OCI-M1 (cell line): ENCODE results near the gene NKX2-4.
A peak's percentile ranks its signal among the peaks of the same experiment; 100 is the strongest.
"Not testable (repeated sequence)": the region's sequence is repeated elsewhere in the genome, so short reads cannot be mapped to it uniquely, and the experiment has no call there.

ENCODE experiments used
- DNase-seq: peaks from one replicate; lab custom pipeline; 2025; lab: John Stamatoyannopoulos, UW

The NKX2-4 gene

DNA sequence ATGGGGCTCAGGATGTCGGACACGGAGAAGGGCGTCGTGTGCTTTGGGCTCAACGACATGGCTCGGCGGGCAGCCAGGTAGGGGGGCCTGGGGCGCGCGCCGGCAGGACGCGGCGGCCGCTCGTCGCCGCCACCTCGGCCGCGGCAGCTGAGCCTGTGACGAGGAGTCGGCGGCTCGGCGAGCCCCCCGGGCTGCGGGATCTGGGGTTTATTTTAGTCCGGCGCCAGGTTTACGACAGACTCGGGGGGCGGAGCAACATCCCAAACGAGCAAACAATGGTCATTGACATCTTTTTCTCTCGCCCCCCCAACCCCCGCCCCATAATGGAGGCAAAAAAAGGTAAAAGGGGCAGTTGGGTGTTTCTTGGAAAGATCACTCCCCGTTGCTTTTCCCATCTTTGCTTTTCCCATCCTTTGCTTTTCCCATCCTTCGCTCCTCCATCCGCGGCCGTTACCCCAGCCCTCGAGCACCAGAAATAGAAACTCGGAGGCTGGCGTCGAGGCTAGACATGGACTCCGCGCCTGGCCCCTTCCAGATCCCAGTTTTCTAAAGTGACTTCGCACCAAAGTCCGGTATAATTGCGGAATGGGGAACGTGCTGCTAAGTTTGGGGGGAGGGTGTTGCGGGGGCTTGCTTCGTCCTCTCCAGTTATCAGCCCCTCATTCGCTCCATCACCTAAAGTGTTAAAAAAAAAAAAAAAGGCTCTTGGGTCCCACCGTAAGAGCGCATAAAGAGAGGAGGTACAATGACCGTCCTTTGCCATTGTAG, at the start of gene NKX2-4:
NKX2-4 (minus strand) TSS at position 186 of the 768 bp plus-strand sequence; CDS start at position 59, 127 bp downstream.
- no peak for DNase-seq

DNA sequence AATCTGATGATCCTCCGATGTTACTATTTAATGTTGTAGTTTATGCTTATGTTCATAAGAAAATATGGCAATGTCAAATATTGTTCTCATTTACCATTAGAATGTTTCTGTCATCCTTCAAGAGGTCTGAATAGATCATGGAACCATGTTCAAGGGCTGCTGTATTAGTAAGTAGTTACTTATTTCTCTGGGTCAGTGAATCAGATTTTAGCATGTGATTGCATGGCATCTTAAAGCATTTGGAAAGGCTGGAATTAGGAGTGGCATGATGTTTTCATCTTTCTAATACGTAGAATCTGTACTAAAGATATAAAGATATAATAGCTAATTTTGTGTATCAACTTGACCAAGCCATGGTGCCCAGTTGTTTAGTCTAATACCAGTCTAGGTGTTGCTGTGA, 40.5 kb upstream of the NKX2-4 start:
- DNase-seq: no peak

GRCh38 chr20:21437248-21437647, 39.9 kb upstream of the NKX2-4 start:
- DNase-seq: no peak

GRCh38 chr20:21436205-21436604, 38.9 kb upstream of the NKX2-4 start:
- no peak for DNase-seq

DNA sequence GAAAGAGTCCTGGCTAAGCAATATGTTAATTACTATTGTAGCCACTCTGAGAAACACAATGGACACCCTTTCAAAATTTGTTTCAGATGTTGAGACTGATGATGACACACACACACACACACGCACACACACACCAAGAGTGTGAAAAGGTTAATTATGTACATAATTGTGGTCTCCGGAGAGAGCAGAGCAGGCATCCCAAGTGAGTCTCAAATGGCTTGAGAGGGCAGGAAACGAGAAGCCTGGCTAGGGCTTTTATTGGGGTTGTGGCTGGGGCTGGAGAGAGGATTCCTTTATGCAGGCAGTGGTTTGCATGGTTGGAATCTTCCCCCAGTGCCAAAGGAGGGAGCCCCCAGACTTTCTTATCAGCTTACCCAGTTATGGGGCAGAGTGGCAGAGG, 38.2 kb upstream of the NKX2-4 start:
- no peak for DNase-seq

- DNase-seq: peak; percentile 73
These were observed 36.1 kb upstream of the NKX2-4 start for GRCh38 chr20:21433329-21433890.

DNA sequence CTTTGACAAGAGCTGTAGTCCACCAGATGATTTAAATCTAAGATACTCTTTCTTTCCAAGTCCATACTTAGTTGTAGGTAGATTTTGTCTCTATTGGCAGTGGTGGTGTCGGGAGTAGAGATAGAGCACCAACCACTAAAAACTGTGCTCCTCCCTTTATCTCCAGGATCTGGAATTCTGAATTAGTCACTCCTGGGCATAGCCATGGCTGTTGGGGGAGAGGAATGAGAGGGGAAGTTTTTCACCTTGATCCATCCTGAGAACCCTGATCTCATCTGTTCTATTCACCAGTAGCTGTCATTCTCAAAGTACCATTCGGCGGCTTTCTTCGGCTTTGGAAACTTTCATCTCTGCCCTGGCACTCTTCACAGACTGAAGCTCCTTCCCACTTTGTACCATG, 35.6 kb upstream of the NKX2-4 start:
- no peak for DNase-seq

DNA sequence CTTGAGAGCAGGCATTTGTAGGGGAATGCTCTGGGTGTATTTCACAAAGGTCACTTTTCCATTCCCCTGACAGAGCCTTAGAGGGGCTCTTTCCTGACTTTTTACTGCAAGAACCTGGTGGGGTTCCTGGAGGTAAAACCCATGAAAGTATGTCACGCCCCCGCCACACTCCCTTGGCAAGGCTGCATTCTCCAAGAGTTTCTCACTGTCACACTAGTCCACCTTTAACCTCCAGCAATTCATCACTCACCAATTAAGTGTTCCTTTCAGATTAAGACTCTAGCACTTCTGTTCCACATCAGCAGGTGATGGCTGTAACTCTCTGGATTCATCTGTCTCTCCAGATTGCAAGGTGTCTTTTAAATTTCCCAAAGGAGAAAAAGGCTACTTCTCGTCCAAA, 32.7 kb upstream of the NKX2-4 start:
- DNase-seq: no peak

DNA sequence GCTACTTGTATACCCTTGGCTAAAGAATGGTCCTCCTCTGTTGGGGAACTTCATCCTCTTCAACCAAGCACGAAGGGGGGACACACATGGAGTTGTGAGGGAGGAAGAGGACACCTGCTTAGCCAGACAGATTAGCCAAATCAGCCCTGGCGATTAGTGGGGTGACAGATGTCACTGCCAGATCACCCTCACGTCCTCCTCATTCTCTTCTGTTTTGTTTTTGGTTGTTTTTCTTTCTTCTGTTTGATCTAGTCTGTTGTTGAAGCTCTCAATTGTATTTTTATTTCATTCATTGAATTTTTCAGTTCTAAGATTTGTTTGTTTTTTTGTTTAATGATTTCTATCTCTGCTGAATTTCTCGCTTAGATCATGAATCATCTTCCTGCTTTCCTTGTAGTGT, 27.5 kb upstream of the NKX2-4 start:
- DNase-seq: no peak

DNA sequence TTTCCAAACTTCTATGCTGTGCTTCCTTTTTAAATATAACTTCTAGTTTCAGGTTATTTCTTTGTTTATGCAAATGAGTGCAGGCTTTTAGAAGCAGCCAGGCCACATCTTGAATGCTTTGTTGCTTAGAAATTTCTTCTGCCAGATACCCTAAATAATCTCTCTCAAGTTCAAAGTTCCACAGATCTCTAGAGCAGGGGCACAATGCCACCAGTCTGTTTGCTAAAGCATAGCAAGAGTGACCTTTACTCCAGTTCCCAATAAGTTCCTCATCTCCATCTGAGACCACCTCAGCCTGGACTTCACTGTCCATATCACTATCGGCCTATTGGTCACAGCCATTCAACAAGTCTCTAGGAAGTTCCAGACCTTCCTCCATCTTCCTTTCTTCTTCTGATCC, 26.4 kb upstream of the NKX2-4 start:
- DNase-seq: not testable (repeated sequence)

GRCh38 chr20:21421601-21422236, 24.4 kb upstream of the NKX2-4 start:
- no peak for DNase-seq

- not testable (repeated sequence) for DNase-seq
These were observed 21.8 kb upstream of the NKX2-4 start for GRCh38 chr20:21419147-21419546.

DNA sequence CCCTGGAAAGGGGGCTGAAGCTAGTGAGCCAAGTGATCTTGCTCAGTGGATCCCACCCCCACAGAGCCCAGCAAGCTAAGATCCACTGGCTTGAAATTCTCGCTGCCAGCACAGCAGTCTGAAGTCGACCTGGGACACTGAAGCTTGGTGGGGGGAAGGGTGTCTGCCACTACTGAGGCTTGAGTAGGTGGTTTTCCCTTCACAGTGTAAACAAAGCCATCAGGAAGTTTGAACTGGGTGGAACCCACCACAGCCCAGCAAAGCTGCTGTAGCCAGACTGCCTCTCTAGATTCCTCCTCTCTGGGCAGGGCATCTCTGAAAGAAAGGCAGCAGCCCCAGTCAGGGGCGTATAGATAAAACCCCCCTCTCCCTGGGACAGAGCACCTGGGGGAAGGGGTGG, 16.7 kb upstream of the NKX2-4 start:
- not testable (repeated sequence) for DNase-seq

DNA sequence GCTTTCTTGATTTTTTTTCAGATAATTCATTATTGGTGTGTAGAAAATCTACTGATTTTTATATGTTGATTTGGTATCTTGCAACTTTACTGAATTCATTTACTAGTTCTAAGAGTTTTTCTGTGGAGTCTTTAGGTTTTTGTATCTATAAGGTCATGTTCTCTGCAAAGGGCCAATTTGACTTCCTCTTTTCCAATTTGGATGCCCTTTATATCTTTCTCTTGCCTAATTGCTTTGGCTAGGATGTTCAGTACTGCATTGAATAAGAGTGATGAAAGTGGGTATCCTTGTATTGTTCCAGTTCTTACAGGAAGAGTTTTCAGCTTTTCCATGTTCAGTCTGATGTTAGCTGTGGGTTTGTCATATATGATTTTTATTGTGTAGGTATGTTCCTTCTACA, 14.4 kb upstream of the NKX2-4 start:
- DNase-seq: peak; percentile 4

GRCh38 chr20:21399005-21399475, 1.7 kb upstream of the NKX2-4 start:
- no peak for DNase-seq

GRCh38 chr20:21398109-21399004, 1.0 kb upstream of the NKX2-4 start:
- DNase-seq: no peak

DNA sequence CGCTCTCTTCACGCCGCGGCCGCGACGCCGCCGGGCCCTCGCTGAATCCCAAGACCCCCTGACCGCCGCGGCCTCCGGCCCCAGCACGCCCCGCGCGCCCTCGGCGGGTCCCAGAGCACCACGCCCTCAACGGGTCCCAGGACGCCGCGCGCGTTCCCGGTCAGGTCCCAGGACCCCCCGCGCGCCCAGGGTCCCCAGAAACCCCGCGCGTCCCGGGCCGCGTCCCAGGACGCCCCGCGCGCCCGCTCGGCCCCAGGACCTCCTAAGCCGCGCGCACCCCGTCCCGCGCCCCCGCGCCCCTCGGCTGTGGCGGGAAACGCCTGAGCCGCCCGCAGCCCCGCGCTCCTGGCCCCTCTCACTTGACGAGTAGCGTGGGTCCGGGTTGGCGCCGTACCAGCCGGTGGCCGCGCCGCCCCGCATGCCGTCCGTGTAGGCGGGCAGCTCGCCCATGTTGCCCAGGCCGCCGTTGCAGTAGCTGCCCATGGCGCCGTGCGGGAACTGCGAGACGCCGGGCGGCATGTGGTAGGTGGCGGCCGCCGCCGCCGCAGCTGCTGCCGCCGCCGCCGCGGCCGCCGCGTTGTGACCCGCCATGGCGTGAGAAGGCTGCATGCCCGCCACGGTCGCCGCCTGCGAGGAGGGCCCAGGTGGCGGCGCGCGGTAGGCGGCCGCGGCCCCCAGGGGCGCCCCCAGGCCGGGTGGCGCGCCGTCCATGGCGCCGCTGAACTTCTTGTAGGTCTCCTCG, 556 bp downstream of the NKX2-4 start:
- DNase-seq: no peak

DNA sequence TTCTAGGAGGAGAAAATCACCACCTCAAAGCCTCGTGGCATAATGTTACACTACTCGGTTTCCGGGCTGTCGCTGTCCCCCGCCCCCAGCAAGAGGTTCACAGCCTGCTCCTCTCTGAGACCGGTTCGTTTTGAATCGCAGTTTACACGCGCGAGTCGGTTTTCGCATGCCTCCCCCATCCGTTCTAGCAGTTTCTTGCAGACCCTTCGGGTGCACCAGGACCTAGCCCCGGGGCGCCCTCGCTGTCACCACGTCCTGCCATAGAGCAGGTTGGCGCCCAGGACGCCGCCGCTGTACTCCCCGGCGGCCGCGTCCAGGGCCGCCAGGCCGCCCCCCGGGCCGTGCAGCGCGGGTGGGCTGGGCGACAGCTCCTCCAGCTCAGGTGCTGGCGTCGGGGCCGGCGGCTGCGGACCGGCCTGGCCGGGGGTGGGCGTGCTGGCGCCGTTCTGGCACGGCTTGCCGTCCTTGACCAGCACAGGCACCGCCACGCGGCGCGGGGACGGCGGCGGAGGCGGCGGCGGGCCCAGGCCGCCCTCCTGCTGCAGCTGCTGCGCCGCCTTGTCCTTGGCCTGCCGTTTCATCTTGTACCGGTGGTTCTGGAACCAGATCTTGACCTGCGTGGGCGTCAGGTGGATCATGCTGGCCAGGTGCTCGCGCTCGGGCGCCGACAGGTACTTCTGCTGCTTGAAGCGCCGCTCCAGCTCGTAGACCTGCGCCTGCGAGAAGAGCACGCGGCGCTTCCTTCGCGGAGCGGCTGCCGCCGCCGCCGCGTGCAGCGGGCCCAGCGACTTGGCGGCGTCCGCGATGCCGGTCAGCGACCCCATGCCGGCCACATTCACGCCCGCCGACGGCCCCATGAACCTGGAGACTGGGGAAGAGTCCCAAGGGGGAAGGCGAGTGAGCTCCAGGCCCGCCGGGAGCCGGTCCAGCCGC, 1.4 kb downstream of the NKX2-4 start:
- no peak for DNase-seq

DNA sequence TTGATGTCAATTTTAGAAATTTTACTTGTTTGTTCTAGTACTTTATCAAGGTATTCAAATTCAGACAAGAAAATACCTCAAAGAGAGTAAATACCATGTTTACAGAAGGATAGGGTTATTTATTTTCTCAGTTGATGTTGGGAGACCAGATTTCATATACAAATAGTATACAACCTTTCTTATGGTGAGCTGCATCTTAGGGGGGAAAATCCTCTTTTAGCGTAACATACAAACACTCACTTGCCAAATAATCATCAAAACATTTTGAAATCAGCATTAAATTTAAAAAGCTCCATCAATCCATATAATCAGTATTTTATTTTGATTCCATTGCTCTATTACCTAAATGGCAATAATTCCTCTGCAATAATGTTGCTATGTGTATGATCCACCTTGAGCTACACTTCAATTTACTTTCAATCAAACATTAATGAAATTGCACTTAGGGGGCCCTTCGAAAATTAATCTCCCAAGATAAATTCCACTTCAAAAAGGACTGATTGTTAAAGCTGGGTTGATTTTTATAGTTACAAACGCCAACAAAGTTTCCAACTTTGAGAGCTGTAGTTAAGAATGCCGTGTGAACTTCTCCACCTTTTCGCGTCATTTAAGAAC, 2.2 kb downstream of the NKX2-4 start:
- no peak for DNase-seq

DNA sequence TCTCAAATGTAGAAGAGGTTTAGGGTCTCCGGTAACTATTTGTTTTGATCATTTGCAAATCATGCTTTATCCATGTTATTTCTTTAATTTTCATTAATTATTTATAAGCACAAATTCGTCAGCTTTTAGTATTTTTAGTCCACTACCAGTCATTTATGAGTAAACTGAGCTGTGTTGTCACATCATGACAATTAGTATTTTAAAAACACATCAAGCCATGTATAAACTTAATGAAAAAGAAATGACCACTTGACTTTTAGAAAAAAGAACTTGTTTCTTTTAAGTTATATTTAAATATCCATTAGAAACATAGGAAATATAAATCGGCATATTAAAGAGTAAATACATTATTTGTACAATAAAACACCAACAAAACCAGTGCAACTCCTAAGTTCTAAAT, 2.8 kb downstream of the NKX2-4 start:
- no peak for DNase-seq
